H1 (cell line): ENCODE results near the gene NT5DC1. TPM values are rescaled to one million over a fixed set of nuclear protein-coding genes. Genes with fewer than 3 reads are reported as not detected.

Source experiments
- CTCF ChIA-PET: fragments of 300-600 bp; sonication (Branson Sonifier 250); formaldehyde crosslinking; loops from one replicate; lab custom pipeline; 2021; ENCODE audit not compliant: partially characterized antibody; lab: Charles Lee
- POLR2A ChIA-PET: fragments of 300-600 bp; sonication (Branson Sonifier 250); formaldehyde crosslinking; loops from one replicate; lab custom pipeline; 2021; ENCODE audit warnings: inconsistent platforms; ENCODE audit not compliant: partially characterized antibody; lab: Charles Lee
- DNase-seq, 2 experiments: peaks; one replicate each; pipeline versions ENCODE4 v3.0.0 to v3.0.0-alpha.2; 2010 to 2022; ENCODE audit warnings: low spot score in 2 of 2, low read depth in 1 of 2, mixed read lengths in 1 of 2
- FAIRE-seq: peaks from 2 replicates; lab custom pipeline; 2011; peaks lifted over from hg19 to GRCh38; lab: Jason Lieb, UNC
- H2AFZ ChIP-seq: 2 replicates; pipeline ENCODE4 v1.8.1; 2012; ENCODE audit warnings: low read length, inconsistent platforms
- H2AK5ac ChIP-seq: 2 replicates; pipeline ENCODE4 v1.6.1; 2013; ENCODE audit warnings: low read depth, low read length
- H2BK120ac ChIP-seq: replicated peaks from 2 replicates; pipeline ENCODE3; 2013; ENCODE audit warnings: low read depth, low read length, inconsistent platforms
- H2BK12ac ChIP-seq: 2 replicates; pipeline ENCODE4 v1.6.1; 2013; ENCODE audit warnings: low read depth, low read length
- H2BK15ac ChIP-seq: 2 replicates; pipeline ENCODE4 v1.6.1; 2013; ENCODE audit warnings: low read length
- H2BK20ac ChIP-seq: 2 replicates; pipeline ENCODE4 v1.6.1; 2013; ENCODE audit warnings: low read length
- H2BK5ac ChIP-seq: 2 replicates; pipeline ENCODE4 v1.6.1; 2013; ENCODE audit warnings: low read depth, low read length
- H3K14ac ChIP-seq: 2 replicates; pipeline ENCODE4 v1.6.1; 2013; ENCODE audit warnings: inconsistent platforms; ENCODE audit not compliant: insufficient read length
- H3K18ac ChIP-seq: 2 replicates; pipeline ENCODE4 v1.6.1; 2013; ENCODE audit warnings: low read length; ENCODE audit errors: extremely low read depth
- H3K23ac ChIP-seq: 2 replicates; pipeline ENCODE4 v1.6.1; 2013; ENCODE audit warnings: inconsistent platforms; ENCODE audit not compliant: insufficient read length
- H3K23me2 ChIP-seq: 2 replicates; pipeline ENCODE4 v1.6.1; 2013; ENCODE audit warnings: low read depth, low read length
- H3K27ac ChIP-seq: 2 replicates; pipeline ENCODE4 v1.6.1; 2011; ENCODE audit warnings: low read depth, low read length, inconsistent platforms
- H3K27me3 ChIP-seq, 4 experiments: replicated peaks in 1 of 4; 1 replicate in 1 of 4; 2 replicates in 3 of 4; pipeline versions ENCODE4 v1.6.1 to v1.8.1; 2011 to 2013; ENCODE audit warnings: low read length in 3 of 4, mild to moderate bottlenecking in 3 of 4, inconsistent platforms in 2 of 4, mixed read lengths in 2 of 4, moderate library complexity in 1 of 4; ENCODE audit not compliant: control insufficient read depth in 3 of 4, insufficient read depth in 3 of 4; ENCODE audit errors: extremely low read depth in 1 of 4
- H3K36me3 ChIP-seq, 4 experiments: 2 replicates each; pipeline versions ENCODE4 v1.6.1 to v1.8.1; 2011 to 2013; ENCODE audit warnings: mild to moderate bottlenecking in 4 of 4, low read length in 3 of 4, moderate library complexity in 2 of 4, control low read depth in 1 of 4, inconsistent platforms in 1 of 4; ENCODE audit not compliant: insufficient read depth in 4 of 4, control insufficient read depth in 2 of 4
- H3K4ac ChIP-seq: replicated peaks from 2 replicates; pipeline ENCODE3; 2013; ENCODE audit warnings: low read length, low read depth, mixed read lengths, inconsistent platforms; ENCODE audit not compliant: insufficient read length
- H3K4me1 ChIP-seq, 4 experiments: replicated peaks in 1 of 4; 1 replicate in 1 of 4; 2 replicates in 3 of 4; pipeline versions ENCODE4 v1.6.1 to v1.8.1; 2011 to 2013; ENCODE audit warnings: low read length in 3 of 4, inconsistent platforms in 2 of 4, mixed read lengths in 1 of 4; ENCODE audit not compliant: insufficient read depth in 4 of 4, control insufficient read depth in 3 of 4
- H3K4me2 ChIP-seq, 2 experiments: 2 replicates each; pipeline versions ENCODE4 v1.6.1 to v1.8.1; 2011 to 2013; ENCODE audit warnings: low read depth in 2 of 2, low read length in 2 of 2, control low read depth in 1 of 2, inconsistent platforms in 1 of 2, mild to moderate bottlenecking in 1 of 2; ENCODE audit not compliant: insufficient read depth in 1 of 2
- H3K4me3 ChIP-seq, 4 experiments: fragments of 200-600, 300-600 bp in 1 of 4; sonication (generic), shearing (Covaris generic), sonication (Bioruptor Twin) in 1 of 4; 2 replicates each; pipeline versions ENCODE4 v1.5.1 to v1.8.1; 2011 to 2016; ENCODE audit warnings: low read length in 4 of 4, low read depth in 3 of 4, control low read depth in 2 of 4, inconsistent platforms in 2 of 4, mild to moderate bottlenecking in 2 of 4, mixed read lengths in 1 of 4, moderate library complexity in 1 of 4; ENCODE audit not compliant: insufficient read depth in 2 of 4; ENCODE audit errors: extremely low read depth in 1 of 4
- H3K56ac ChIP-seq: replicated peaks from 2 replicates; pipeline ENCODE3; 2013; ENCODE audit warnings: low read depth, mild to moderate bottlenecking, mixed read lengths, low read length, inconsistent platforms; ENCODE audit not compliant: insufficient read length
- H3K79me1 ChIP-seq: 2 replicates; pipeline ENCODE4 v1.6.1; 2013; ENCODE audit warnings: low read depth, low read length, control low read depth
- H3K79me2 ChIP-seq, 2 experiments: 2 replicates each; pipeline versions ENCODE4 v1.6.1 to v1.8.1; 2012 to 2013; ENCODE audit warnings: low read length in 2 of 2, mild to moderate bottlenecking in 2 of 2, inconsistent platforms in 1 of 2; ENCODE audit not compliant: insufficient read depth in 2 of 2, control insufficient read depth in 1 of 2
- H3K9ac ChIP-seq, 4 experiments: replicated peaks in 1 of 4; 1 replicate in 1 of 4; 2 replicates in 3 of 4; pipeline versions ENCODE4 v1.6.1 to v1.8.1; 2011 to 2013; ENCODE audit warnings: low read depth in 3 of 4, low read length in 3 of 4, control low read depth in 2 of 4, mild to moderate bottlenecking in 2 of 4, moderate library complexity in 2 of 4, inconsistent platforms in 1 of 4; ENCODE audit errors: extremely low read depth in 1 of 4
- H3K9me3 ChIP-seq, 2 experiments: 2 replicates each; pipeline versions ENCODE4 v1.6.1 to v1.8.1; 2012 to 2013; ENCODE audit warnings: mild to moderate bottlenecking in 2 of 2, moderate library complexity in 2 of 2, control low read depth in 1 of 2, inconsistent platforms in 1 of 2, low read depth in 1 of 2, low read length in 1 of 2, mixed read lengths in 1 of 2; ENCODE audit not compliant: insufficient read depth in 2 of 2
- H4K20me1 ChIP-seq, 2 experiments: replicated peaks in 1 of 2; 2 replicates each; pipeline versions ENCODE3 to v1.8.1; 2011 to 2013; ENCODE audit warnings: inconsistent platforms in 2 of 2, low read length in 2 of 2, mild to moderate bottlenecking in 1 of 2; ENCODE audit not compliant: insufficient read depth in 2 of 2, control insufficient read depth in 1 of 2
- H4K5ac ChIP-seq: 2 replicates; pipeline ENCODE4 v1.6.1; 2013; ENCODE audit warnings: low read length, low read depth, mixed read lengths, inconsistent platforms; ENCODE audit not compliant: insufficient read length
- H4K8ac ChIP-seq: 2 replicates; pipeline ENCODE4 v1.8.0; 2013; ENCODE audit warnings: mild to moderate bottlenecking, moderate library complexity, low read length, inconsistent platforms; ENCODE audit not compliant: insufficient read depth; ENCODE audit errors: extremely low read depth
- H4K91ac ChIP-seq: replicated peaks from 2 replicates; pipeline ENCODE3; 2013; ENCODE audit warnings: low read length, mixed read lengths, inconsistent platforms; ENCODE audit not compliant: insufficient read length
- JUND ChIP-seq: IDR thresholded peaks from 2 replicates; pipeline ENCODE4 v1.6.1; 2011; ENCODE audit warnings: mild to moderate bottlenecking, improper control_type of control experiment, low read length
- KDM4A ChIP-seq: IDR thresholded peaks from one replicate; pipeline ENCODE4 v1.7.1; 2012; ENCODE audit warnings: low read depth, mild to moderate bottlenecking, moderate library complexity, low read length, inconsistent platforms; ENCODE audit not compliant: severe bottlenecking
- SUZ12 ChIP-seq: fragments of 200-600 bp; sonication (generic); IDR thresholded peaks from 2 replicates; pipeline ENCODE4 v1.6.1; 2012; ENCODE audit warnings: mild to moderate bottlenecking, inconsistent platforms, low read length, moderate library complexity, mixed read lengths
- WGBS, 2 experiments: shearing (Covaris generic) in 1 of 2; methylation state at CpG; one replicate each; pipeline versions ENCODE4 v1.1.6 to v1.1.7; 2013 to 2015; ENCODE audit warnings: low lambda C conversion rate in 2 of 2, mixed read lengths in 2 of 2, inconsistent platforms in 1 of 2, low coverage in 1 of 2, missing lambda C conversion rate in 1 of 2; ENCODE audit not compliant: insufficient replicate concordance in 2 of 2, insufficient coverage in 1 of 2, insufficient read length in 1 of 2; ENCODE audit errors: extremely low coverage in 1 of 2, missing lambda C conversion rate in 1 of 2; 5-methylcytosine and 5-hydroxymethylcytosine counted together
- polyA plus RNA-seq, 7 experiments: library from polyadenylated mRNA; depleted of rRNA in 3 of 7; stranded (reverse) in 5 of 7; unstranded in 2 of 7; fragments of >200 nt in 5 of 7; fragments of 200-250 nt in 2 of 7; gene quantifications; 1 replicate in 5 of 7; 2 replicates in 1 of 7; 4 replicates in 1 of 7; pipeline versions ENCODE4 v1.2.1 to v1.2.3, GENCODE V29; 2011 to 2013; ENCODE audit warnings: missing spikeins in 2 of 7, mixed read lengths in 2 of 7
- total RNA-seq: library from RNA; stranded (reverse); fragmentation: NEBNext Ultra II Directional; extraction: Animal tissue kit (Norgen Biotek cat#: 25700); gene quantifications from 2 replicates; pipeline ENCODE4 v1.2.1, GENCODE V29; 2021
- TF ChIP-seq, protein P1 (sequence below), 3 experiments: IDR thresholded peaks; 1 replicate in 2 of 3; 2 replicates in 1 of 3; pipeline versions ENCODE4 v1.5.1 to v1.6.1; 2011; ENCODE audit warnings: low read length in 3 of 3, mild to moderate bottlenecking in 3 of 3, inconsistent platforms in 2 of 3, low read depth in 1 of 3, moderate library complexity in 1 of 3; ENCODE audit not compliant: insufficient read depth in 1 of 3; ENCODE audit errors: control extremely low read depth in 1 of 3

NT5DC1 gene
- total and polyA plus RNA-seq, 2 of the 8 experiments (the other 6 are each of a cell fraction or from before 2014, with no cell fraction given) = 25.3 to 72.7 TPM

DNA sequence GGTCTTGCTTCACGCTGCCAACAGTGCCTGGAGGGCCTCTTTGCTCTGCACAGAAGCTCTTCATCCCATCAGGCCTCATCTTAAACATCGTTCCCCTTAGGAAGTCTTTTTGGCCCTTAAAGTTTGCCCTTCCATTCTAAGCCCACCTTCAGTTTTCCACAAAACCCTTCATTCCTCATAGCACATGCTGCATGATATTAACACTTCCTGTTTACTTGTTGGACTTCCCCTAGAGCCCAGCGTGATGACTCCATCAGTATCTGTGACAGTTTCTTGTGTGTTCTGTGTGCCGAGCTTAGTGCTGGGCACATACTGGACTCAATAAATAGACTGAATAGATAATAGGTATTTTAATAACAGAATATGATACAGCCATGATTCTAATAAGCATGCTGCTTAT is 2.2 kb downstream of the NT5DC1 start:
- no peak overlapping the region for H3K27ac ChIP-seq
- no peak overlapping the region for H2BK120ac ChIP-seq
- TF ChIP-seq SUZ12 = no peak
- TF ChIP-seq, protein P1, sequence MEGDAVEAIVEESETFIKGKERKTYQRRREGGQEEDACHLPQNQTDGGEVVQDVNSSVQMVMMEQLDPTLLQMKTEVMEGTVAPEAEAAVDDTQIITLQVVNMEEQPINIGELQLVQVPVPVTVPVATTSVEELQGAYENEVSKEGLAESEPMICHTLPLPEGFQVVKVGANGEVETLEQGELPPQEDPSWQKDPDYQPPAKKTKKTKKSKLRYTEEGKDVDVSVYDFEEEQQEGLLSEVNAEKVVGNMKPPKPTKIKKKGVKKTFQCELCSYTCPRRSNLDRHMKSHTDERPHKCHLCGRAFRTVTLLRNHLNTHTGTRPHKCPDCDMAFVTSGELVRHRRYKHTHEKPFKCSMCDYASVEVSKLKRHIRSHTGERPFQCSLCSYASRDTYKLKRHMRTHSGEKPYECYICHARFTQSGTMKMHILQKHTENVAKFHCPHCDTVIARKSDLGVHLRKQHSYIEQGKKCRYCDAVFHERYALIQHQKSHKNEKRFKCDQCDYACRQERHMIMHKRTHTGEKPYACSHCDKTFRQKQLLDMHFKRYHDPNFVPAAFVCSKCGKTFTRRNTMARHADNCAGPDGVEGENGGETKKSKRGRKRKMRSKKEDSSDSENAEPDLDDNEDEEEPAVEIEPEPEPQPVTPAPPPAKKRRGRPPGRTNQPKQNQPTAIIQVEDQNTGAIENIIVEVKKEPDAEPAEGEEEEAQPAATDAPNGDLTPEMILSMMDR (IDR thresholded peaks at IDR 0.05; ENCODE audit: control extremely low read depth in 1 of 3, insufficient read depth in 1 of 3, low read depth in 1 of 3, low read length in 3 of 3) = no peak
- no peak for TF ChIP-seq JUND
- no peak for TF ChIP-seq KDM4A
- H2AFZ ChIP-seq = no peak overlapping the region
- no peaks in the 10 kb centered on the region; the same call in 1 of the 2 replicates for H3K79me1 ChIP-seq
- no peak overlapping the region for H3K23ac ChIP-seq
- 96% methylated on average over 4 of the region's 4 CpGs; no CpG with 5 or more reads in 1 of the 2 experiments for WGBS, 2 experiments
- H2BK12ac ChIP-seq = no peak overlapping the region
- H3K14ac ChIP-seq = no peak overlapping the region
- CTCF ChIA-PET = interaction anchor here (1.1 to 3.8 kb wide), 3 partner anchors 10 to 40 kb away, joined by 3 to 32 read pairs (median 5); no protein-coding TSS in a partner anchor
- no peak for FAIRE-seq
- H3K4me2 ChIP-seq = peak overlapping the region; percentile 19 to 88; a peak in 2 of 4 replicates
- H3K79me2 ChIP-seq = peaks cover 0 to 46% of the 10 kb centered on the region in 2 experiments; a peak in 2 of 4 replicates
- H4K91ac ChIP-seq = no peak overlapping the region
- H4K5ac ChIP-seq = no peak overlapping the region
- H2BK20ac ChIP-seq = no peak overlapping the region
- peak overlapping the region in 1 of 4 experiments; percentile 27; a peak in 1 of 7 replicates for H3K9ac ChIP-seq
- no peak overlapping the region for H2AK5ac ChIP-seq
- no peak overlapping the region; a peak in 1 of 8 replicates for H3K4me3 ChIP-seq
- no peaks in the 10 kb centered on the region for H3K27me3 ChIP-seq
- H3K4ac ChIP-seq = no peak overlapping the region
- H3K4me1 ChIP-seq = peaks cover 0 to 25% (median 21%) of the 10 kb centered on the region in 4 experiments
- no peak overlapping the region for H2BK15ac ChIP-seq
- no peak overlapping the region for H2BK5ac ChIP-seq
- H4K20me1 ChIP-seq = no peaks in the 10 kb centered on the region
- H3K9me3 ChIP-seq = no peaks in the 10 kb centered on the region
- POLR2A ChIA-PET = interaction anchor here (2.8 to 3.8 kb wide), 2 partner anchors 8 to 14 kb away, joined by 16 to 18 read pairs; no protein-coding TSS in a partner anchor
- H3K23me2 ChIP-seq = peaks cover 5% of the 10 kb centered on the region
- no peak for DNase-seq
- no peak overlapping the region for H3K18ac ChIP-seq
- no peak overlapping the region for H4K8ac ChIP-seq
- H3K36me3 ChIP-seq = peaks cover 0 to 3% (median 0%) of the 10 kb centered on the region in 4 experiments; a peak in 2 of 8 replicates
- no peak overlapping the region for H3K56ac ChIP-seq
